Panc1 (cell line): ENCODE data around the gene TTBK1. TPM values are rescaled to one million over a fixed set of nuclear protein-coding genes. Genes with fewer than 3 reads are reported as not detected.
A peak's percentile ranks its signal among the peaks of the same experiment; 100 is the strongest.

ENCODE experiments used
- ATAC-seq: fragments of 200-7000 bp; cut with Tn5 transposase; 2 replicates; pipeline ENCODE4 v1.9.1; 2020; ENCODE audit warnings: mild to moderate bottlenecking, moderate library complexity
- BruUV-seq: library from RNA; stranded (reverse); fragments of 400-500 nt; replicated peaks from 2 replicates; lab custom pipeline; 2021; lab: Mats Ljungman, UMichigan
- CTCF ChIA-PET: fragments of 300-600 bp; sonication (Branson Sonifier 250); formaldehyde crosslinking; loops from one replicate; lab custom pipeline; 2022; ENCODE audit warnings: antibody characterized with exemption; lab: Charles Lee
- POLR2A ChIA-PET: fragments of 300-600 bp; sonication (Branson Sonifier 250); formaldehyde crosslinking; loops from one replicate; lab custom pipeline; 2022; ENCODE audit warnings: antibody characterized with exemption; lab: Charles Lee
- DNase-seq: peaks from one replicate; pipeline ENCODE4 v3.0.0-alpha.2; 2010; ENCODE audit warnings: low read depth, low spot score
- H3K27ac ChIP-seq: 2 replicates; pipeline ENCODE4 v1.5.1; 2011; ENCODE audit warnings: mild to moderate bottlenecking, low read length, inconsistent platforms
- H3K27me3 ChIP-seq: fragments of 200-500 bp; sonication (Bioruptor generic); 2 replicates; pipeline ENCODE4 v1.6.0; 2014; ENCODE audit warnings: low read length, inconsistent platforms; ENCODE audit not compliant: control insufficient read depth, insufficient read depth
- H3K36me3 ChIP-seq: fragments of 200-500 bp; sonication (Bioruptor generic); 2 replicates; pipeline ENCODE4 v1.5.1; 2014; ENCODE audit warnings: inconsistent platforms, mild to moderate bottlenecking, low read length, moderate library complexity; ENCODE audit not compliant: control insufficient read depth, insufficient read depth
- H3K4me1 ChIP-seq: 2 replicates; pipeline ENCODE4 v1.5.1; 2011; ENCODE audit warnings: inconsistent platforms, mild to moderate bottlenecking, low read length, moderate library complexity; ENCODE audit not compliant: control insufficient read depth, insufficient read depth
- H3K4me3 ChIP-seq, 2 experiments: 2 replicates each; pipeline ENCODE4 v1.5.1; 2011 to 2012; ENCODE audit warnings: low read depth in 2 of 2, low read length in 2 of 2, mild to moderate bottlenecking in 2 of 2, inconsistent platforms in 1 of 2, moderate library complexity in 1 of 2
- H3K9me3 ChIP-seq: fragments of 200-500 bp; sonication (Bioruptor generic); 2 replicates; pipeline ENCODE4 v1.5.1; 2014; ENCODE audit warnings: low read depth, mild to moderate bottlenecking, inconsistent platforms, low read length, moderate library complexity; ENCODE audit not compliant: control insufficient read depth, insufficient read depth
- POLR2AphosphoS5 ChIP-seq: IDR thresholded peaks from 2 replicates; pipeline ENCODE4 v1.6.1; 2012; ENCODE audit warnings: mild to moderate bottlenecking, low read depth, low read length, moderate library complexity
- SIN3A ChIP-seq: IDR thresholded peaks from 2 replicates; pipeline ENCODE4 v1.6.1; 2012; ENCODE audit warnings: low read depth, mild to moderate bottlenecking, low read length, moderate library complexity, borderline replicate concordance; ENCODE audit not compliant: insufficient read depth
- TCF7L2 ChIP-seq: IDR thresholded peaks from 2 replicates; pipeline ENCODE4 v1.6.1; 2011; ENCODE audit warnings: mild to moderate bottlenecking, low read depth, low read length, inconsistent platforms
- in situ Hi-C: cut with HindIII; loops from 2 replicates; pipeline ENCODE4 v1.10.0; 2016; ENCODE audit warnings: low sequenced_read_pairs, low pct_unique_long_range_greater_than_20kb
- intact Hi-C: fragments of 100-400 bp; cut with micrococcal nuclease; formaldehyde crosslinking; loops from one replicate; pipeline ENCODE4 v1.10.0; 2022; ENCODE audit not compliant: unreplicated experiment
- total RNA-seq: library from RNA; stranded (reverse); gene quantifications from one replicate; pipeline ENCODE4 v1.2.1, GENCODE V29; 2021; ENCODE audit not compliant: unreplicated experiment
- TF ChIP-seq, protein P1 (sequence below), 2 experiments: IDR thresholded peaks; 2 replicates each; pipeline ENCODE4 v1.6.1; 2011 to 2012; ENCODE audit warnings: low read depth in 2 of 2, control low read depth in 1 of 2, low read length in 1 of 2, mild to moderate bottlenecking in 1 of 2, moderate library complexity in 1 of 2; ENCODE audit not compliant: insufficient read depth in 1 of 2
- TF ChIP-seq, protein P2 (sequence below): fragments of 450-650 bp; IDR thresholded peaks from 2 replicates; pipeline ENCODE4 v1.5.1; 2017; ENCODE audit warnings: mild to moderate bottlenecking

The TTBK1 gene
- total RNA-seq, 1 experiment from 2014 or later, result 0.10 TPM

DNA sequence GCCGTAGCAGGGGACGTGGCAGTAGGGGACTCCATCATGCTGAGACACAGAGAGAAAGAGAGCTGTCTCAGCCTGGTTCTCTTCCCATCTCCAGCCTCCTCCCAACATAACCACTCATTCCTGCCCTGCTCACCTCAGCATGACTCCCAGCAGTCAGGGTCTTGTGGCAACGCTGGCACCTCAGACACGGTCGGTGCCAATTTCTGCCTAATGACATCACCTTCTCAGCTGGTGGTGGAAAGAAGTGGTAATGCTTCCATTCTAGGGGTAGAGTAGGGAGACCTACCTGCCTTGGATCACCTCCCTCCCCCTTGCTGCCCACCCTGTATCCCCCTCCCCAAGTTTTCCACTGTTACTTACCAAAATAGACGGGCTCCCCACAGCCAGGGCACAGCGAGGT lies 62.8 kb downstream of the TTBK1 start:
- POLR2A ChIA-PET, result no interaction called here
- ATAC-seq, result no peak
- TF ChIP-seq TCF7L2, result no peak
- H3K27ac ChIP-seq, result no peak overlapping the region
- no TSS peak for BruUV-seq
- no peak overlapping the region for H3K4me3 ChIP-seq
- in situ Hi-C loops (no loop called here), intact Hi-C loops (no loop called here)
- DNase-seq, result no peak
- H3K27me3 ChIP-seq, result peaks cover 2% of the 10 kb centered on the region; the same call in 1 of the 2 replicates
- no peaks in the 10 kb centered on the region for H3K36me3 ChIP-seq
- no peaks in the 10 kb centered on the region for H3K9me3 ChIP-seq
- CTCF ChIA-PET, result interaction anchor here (1.2 kb wide), 1 partner anchor 42 kb away, joined by 3 read pairs; no protein-coding TSS in a partner anchor
- no peaks in the 10 kb centered on the region for H3K4me1 ChIP-seq

DNA sequence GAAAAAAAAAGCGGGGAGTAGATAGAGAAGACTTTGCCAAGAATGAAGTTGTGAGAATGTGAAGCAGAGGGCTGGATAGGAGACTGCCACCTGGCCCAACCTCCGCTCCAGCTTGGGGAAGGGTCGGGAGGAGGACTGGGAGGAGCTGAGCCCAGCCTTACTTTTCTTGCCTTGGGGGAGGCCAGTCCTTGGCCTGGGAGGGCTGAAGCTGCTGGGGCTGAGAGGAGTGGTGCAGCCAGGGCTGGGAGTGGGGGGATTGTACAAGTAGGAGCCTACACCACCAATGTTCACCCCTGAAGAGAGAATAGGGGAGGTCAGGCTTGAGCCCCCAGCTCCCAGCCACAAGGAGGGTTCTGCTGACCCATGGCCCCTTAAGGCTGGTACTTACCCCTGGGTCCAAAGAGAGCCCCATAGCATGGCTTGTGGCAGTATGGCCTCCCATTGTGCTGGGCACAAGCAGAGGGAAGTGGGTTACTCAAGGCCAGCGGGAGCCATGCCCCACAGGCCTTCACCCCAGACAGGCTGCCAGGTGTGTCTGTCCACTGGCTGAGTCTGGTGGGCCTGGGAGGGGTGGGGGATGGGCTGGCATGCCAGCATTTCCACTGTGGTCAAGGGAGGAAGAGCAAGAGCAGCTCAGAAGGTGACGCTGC lies 64.3 kb downstream of the TTBK1 start:
- no peak for TF ChIP-seq POLR2AphosphoS5
- TF ChIP-seq, protein P1, sequence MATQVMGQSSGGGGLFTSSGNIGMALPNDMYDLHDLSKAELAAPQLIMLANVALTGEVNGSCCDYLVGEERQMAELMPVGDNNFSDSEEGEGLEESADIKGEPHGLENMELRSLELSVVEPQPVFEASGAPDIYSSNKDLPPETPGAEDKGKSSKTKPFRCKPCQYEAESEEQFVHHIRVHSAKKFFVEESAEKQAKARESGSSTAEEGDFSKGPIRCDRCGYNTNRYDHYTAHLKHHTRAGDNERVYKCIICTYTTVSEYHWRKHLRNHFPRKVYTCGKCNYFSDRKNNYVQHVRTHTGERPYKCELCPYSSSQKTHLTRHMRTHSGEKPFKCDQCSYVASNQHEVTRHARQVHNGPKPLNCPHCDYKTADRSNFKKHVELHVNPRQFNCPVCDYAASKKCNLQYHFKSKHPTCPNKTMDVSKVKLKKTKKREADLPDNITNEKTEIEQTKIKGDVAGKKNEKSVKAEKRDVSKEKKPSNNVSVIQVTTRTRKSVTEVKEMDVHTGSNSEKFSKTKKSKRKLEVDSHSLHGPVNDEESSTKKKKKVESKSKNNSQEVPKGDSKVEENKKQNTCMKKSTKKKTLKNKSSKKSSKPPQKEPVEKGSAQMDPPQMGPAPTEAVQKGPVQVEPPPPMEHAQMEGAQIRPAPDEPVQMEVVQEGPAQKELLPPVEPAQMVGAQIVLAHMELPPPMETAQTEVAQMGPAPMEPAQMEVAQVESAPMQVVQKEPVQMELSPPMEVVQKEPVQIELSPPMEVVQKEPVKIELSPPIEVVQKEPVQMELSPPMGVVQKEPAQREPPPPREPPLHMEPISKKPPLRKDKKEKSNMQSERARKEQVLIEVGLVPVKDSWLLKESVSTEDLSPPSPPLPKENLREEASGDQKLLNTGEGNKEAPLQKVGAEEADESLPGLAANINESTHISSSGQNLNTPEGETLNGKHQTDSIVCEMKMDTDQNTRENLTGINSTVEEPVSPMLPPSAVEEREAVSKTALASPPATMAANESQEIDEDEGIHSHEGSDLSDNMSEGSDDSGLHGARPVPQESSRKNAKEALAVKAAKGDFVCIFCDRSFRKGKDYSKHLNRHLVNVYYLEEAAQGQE (IDR thresholded peaks at IDR 0.05; ENCODE audit: insufficient read depth in 1 of 2, low read depth in 2 of 2, low read length in 1 of 2), result no peak
- TF ChIP-seq TCF7L2, result no peak
- no peak for TF ChIP-seq SIN3A
- TF ChIP-seq, protein P2, sequence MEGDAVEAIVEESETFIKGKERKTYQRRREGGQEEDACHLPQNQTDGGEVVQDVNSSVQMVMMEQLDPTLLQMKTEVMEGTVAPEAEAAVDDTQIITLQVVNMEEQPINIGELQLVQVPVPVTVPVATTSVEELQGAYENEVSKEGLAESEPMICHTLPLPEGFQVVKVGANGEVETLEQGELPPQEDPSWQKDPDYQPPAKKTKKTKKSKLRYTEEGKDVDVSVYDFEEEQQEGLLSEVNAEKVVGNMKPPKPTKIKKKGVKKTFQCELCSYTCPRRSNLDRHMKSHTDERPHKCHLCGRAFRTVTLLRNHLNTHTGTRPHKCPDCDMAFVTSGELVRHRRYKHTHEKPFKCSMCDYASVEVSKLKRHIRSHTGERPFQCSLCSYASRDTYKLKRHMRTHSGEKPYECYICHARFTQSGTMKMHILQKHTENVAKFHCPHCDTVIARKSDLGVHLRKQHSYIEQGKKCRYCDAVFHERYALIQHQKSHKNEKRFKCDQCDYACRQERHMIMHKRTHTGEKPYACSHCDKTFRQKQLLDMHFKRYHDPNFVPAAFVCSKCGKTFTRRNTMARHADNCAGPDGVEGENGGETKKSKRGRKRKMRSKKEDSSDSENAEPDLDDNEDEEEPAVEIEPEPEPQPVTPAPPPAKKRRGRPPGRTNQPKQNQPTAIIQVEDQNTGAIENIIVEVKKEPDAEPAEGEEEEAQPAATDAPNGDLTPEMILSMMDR, result no peak
- no TSS peak for BruUV-seq
- in situ Hi-C loops (no loop called here), intact Hi-C loops (no loop called here)
- Histone ChIP-seq H3K27me3 (peaks cover 2% of the 10 kb centered on the region; the same call in 1 of the 2 replicates), H3K9me3 (no peaks in the 10 kb centered on the region), H3K4me1 (no peaks in the 10 kb centered on the region), H3K4me3 (no peak overlapping the region), H3K27ac (no peak overlapping the region), H3K36me3 (no peaks in the 10 kb centered on the region)
- ATAC-seq (peak; percentile 23; the same call in 1 of the 2 replicates), DNase-seq (no peak)
- POLR2A ChIA-PET, result no interaction called here
- CTCF ChIA-PET, result interaction anchor here (0.6 to 1.2 kb wide), 5 partner anchors 10 to 707 kb away, joined by 3 read pairs; no protein-coding TSS in a partner anchor
